ENCODE measurements around the gene CDA.

GRCh38 chr1:20586953-20587660, 1.8 kb upstream of the CDA start:
- TF ChIP-seq NFRKB (IDR thresholded peaks at IDR 0.05) (no peak), SUZ12 (IDR thresholded peaks at IDR 0.05) (no peak), BHLHE40 (IDR thresholded peaks at IDR 0.05; ENCODE audit: borderline replicate concordance) (no peak), ZNF384 (IDR thresholded peaks at IDR 0.05) (no peak), SP1 (IDR thresholded peaks at IDR 0.05) (no peak), PKNOX1 (IDR thresholded peaks at IDR 0.05) (no peak), ELF4 (IDR thresholded peaks at IDR 0.05) (no peak), FOXK2 (IDR thresholded peaks at IDR 0.05) (no peak), FOXM1 (IDR thresholded peaks at IDR 0.05; ENCODE audit: borderline replicate concordance) (no peak)

All from HEK293T (cell line).